Esophagus muscularis mucosa (tissue), 4 donors: ENCODE measurements around the gene DEFB132. TPM values are rescaled to one million over a fixed set of nuclear protein-coding genes. Genes with fewer than 3 reads are reported as not detected.

ENCODE experiments used
- DNase-seq: peaks from one replicate; pipeline ENCODE4 v3.0.0-alpha.2; 2017; ENCODE audit errors: extremely low spot score
- H3K27ac ChIP-seq, 4 donors: fragments of 200-600 bp; sonication (generic); replicated peaks in 1 of 4; 1 replicate in 3 of 4; 2 replicates in 1 of 4; pipeline ENCODE4 v1.5.1; 2016 to 2019; ENCODE audit warnings: mild to moderate bottlenecking in 1 of 4
- H3K27me3 ChIP-seq, 4 donors: fragments of 200-600 bp; sonication (generic); one replicate each; pipeline versions ENCODE4 v1.5.1 to v1.6.0; 2016 to 2019
- H3K36me3 ChIP-seq, 4 donors: fragments of 200-600 bp; sonication (generic); one replicate each; pipeline ENCODE4 v1.5.1; 2016 to 2019
- H3K4me1 ChIP-seq, 4 donors: fragments of 200-600 bp; sonication (generic); one replicate each; pipeline ENCODE4 v1.5.1; 2016 to 2019
- H3K4me3 ChIP-seq, 4 donors: fragments of 200-600 bp; sonication (generic); 1 replicate in 2 of 4; 2 replicates in 2 of 4; pipeline ENCODE4 v1.5.1; 2016 to 2019; ENCODE audit warnings: mild to moderate bottlenecking in 4 of 4, moderate library complexity in 1 of 4
- H3K9me3 ChIP-seq, 4 donors: fragments of 200-600 bp; sonication (generic); 1 replicate in 3 of 4; 2 replicates in 1 of 4; pipeline ENCODE4 v1.5.1; 2016 to 2019
- EP300 ChIP-seq: sonication (generic); formaldehyde crosslinking; IDR thresholded peaks from one replicate; pipeline ENCODE4 v1.6.1; 2017; ENCODE audit warnings: antibody characterized with exemption
- POLR2A ChIP-seq: fragments of 450-650 bp; IDR thresholded peaks from one replicate; pipeline ENCODE4 v1.6.1; 2017; ENCODE audit warnings: antibody characterized with exemption, moderate library complexity, mild to moderate bottlenecking, low read depth
- POLR2AphosphoS5 ChIP-seq, 2 donors: sonication (generic); formaldehyde crosslinking; IDR thresholded peaks; one replicate each; pipeline ENCODE4 v1.6.1; 2017; ENCODE audit warnings: antibody characterized with exemption in 2 of 2
- WGBS: methylation state at CpG from one replicate; pipeline ENCODE4 v1.1.5; 2018; 5-methylcytosine and 5-hydroxymethylcytosine counted together
- intact Hi-C: fragments of 100-400 bp; cut with DNase I; formaldehyde crosslinking; loops from one replicate; pipeline ENCODE4 v1.15.1; 2023
- total RNA-seq, 4 donors: library from RNA; depleted of rRNA; stranded (reverse); fragments of >200 nt; gene quantifications; one replicate each; pipeline versions ENCODE4 v1.1.0 to v1.2.1, GENCODE V29; 2016
- TF ChIP-seq, protein P1 (sequence below), 3 experiments: fragments of 200-600 bp in 2 of 3; fragments of 450-650 bp in 1 of 3; sonication (generic) in 2 of 3; IDR thresholded peaks; one replicate each; pipeline ENCODE4 v1.5.1; 2017 to 2019; ENCODE audit warnings: antibody characterized with exemption in 3 of 3, mild to moderate bottlenecking in 2 of 3, moderate library complexity in 1 of 3

Gene DEFB132
- total RNA-seq, 4 donors from 2014 or later = not detected

DNA sequence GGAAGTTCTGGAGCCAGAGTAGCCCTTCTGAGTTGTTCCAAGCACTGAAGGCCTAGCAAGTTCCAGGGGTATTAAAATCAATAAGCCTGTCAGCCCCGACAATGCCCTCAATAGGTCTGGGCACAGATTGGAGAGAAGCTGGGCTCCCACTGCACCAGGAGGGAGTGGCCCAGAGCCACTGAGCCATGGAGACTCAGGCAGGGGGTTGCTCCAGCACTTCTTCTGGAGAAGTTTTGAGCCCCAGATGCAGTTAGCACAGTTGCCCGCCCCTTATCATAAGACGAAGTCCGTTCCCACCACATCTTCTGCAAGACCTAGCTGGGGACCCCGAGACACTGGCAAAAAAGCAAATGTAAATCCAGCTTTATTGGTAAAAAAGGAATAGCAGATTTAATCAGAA is 13.0 kb downstream of the DEFB132 start:
- Histone ChIP-seq H3K36me3 (peaks cover under 1 to 8% (median 4%) of the 10 kb centered on the region in 4 donors), H3K27ac (no peak overlapping the region), H3K4me3 (no peak overlapping the region), H3K9me3 (no peaks in the 10 kb centered on the region), H3K4me1 (peaks cover 4 to 14% (median 12%) of the 10 kb centered on the region in 4 donors), H3K27me3 (no peaks in the 10 kb centered on the region)
- intact Hi-C loops = no loop called here
- no peak for DNase-seq
- TF ChIP-seq, protein P1, sequence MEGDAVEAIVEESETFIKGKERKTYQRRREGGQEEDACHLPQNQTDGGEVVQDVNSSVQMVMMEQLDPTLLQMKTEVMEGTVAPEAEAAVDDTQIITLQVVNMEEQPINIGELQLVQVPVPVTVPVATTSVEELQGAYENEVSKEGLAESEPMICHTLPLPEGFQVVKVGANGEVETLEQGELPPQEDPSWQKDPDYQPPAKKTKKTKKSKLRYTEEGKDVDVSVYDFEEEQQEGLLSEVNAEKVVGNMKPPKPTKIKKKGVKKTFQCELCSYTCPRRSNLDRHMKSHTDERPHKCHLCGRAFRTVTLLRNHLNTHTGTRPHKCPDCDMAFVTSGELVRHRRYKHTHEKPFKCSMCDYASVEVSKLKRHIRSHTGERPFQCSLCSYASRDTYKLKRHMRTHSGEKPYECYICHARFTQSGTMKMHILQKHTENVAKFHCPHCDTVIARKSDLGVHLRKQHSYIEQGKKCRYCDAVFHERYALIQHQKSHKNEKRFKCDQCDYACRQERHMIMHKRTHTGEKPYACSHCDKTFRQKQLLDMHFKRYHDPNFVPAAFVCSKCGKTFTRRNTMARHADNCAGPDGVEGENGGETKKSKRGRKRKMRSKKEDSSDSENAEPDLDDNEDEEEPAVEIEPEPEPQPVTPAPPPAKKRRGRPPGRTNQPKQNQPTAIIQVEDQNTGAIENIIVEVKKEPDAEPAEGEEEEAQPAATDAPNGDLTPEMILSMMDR (IDR thresholded peaks at IDR 0.05) = no peak
- TF ChIP-seq POLR2AphosphoS5 (IDR thresholded peaks at IDR 0.05) (no peak), POLR2A (no peak), EP300 (no peak)
- WGBS = 100% methylated on average over 5 of the region's 5 CpGs

DNA sequence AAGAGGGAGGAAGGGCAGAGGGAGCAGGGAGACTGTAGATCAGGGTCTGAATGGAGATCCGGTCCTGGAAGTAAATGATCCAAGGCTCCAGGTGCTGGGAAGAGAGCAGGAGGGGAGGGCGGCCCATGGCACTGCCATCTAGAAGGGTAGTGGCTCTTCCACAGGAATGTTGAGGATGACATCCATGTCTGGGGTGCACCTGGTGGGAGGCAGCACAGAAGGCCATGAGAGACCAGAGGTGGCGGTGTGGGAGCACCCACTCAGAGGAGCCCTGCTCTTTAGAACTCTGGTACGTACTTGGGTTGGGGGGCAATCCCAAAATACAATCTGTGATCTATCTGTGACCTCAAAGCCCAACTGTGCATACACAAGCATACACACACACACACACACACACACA is 13.5 kb downstream of the DEFB132 start:
- TF ChIP-seq POLR2A (no peak), POLR2AphosphoS5 (IDR thresholded peaks at IDR 0.05) (no peak), EP300 (no peak)
- TF ChIP-seq, protein P1 (IDR thresholded peaks at IDR 0.05) = no peak
- no peak for DNase-seq
- Histone ChIP-seq H3K27ac (no peak overlapping the region), H3K9me3 (no peaks in the 10 kb centered on the region), H3K27me3 (no peaks in the 10 kb centered on the region), H3K4me3 (no peak overlapping the region), H3K4me1 (peaks cover 4 to 13% (median 12%) of the 10 kb centered on the region in 4 donors), H3K36me3 (peaks cover 6 to 13% (median 10%) of the 10 kb centered on the region in 4 donors)
- WGBS = 96% methylated on average over 4 of the region's 4 CpGs
- intact Hi-C loops = no loop called here

DNA sequence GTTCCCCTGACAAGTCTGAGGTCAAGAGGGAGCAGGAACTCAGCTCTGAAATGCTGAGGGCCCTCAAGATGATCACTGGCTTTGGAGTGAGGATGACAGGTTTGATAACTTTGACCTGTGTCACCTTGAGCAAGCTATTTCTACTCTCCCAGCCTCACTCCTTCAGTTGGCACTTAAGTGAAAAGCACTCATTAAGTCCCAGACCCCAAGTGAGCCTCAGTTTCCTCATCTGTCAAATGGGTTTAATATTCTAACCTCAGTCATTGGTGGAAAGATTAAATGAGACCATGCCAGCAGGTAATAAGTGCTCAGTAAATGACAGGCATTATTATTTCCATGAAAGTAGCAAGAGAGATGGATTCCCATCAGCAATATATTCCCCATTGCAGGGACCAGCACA is 14.0 kb downstream of the DEFB132 start:
- no peak for TF ChIP-seq EP300
- TF ChIP-seq, protein P1 (IDR thresholded peaks at IDR 0.05) = no peak
- no peak for TF ChIP-seq POLR2AphosphoS5 (IDR thresholded peaks at IDR 0.05)
- no peak for TF ChIP-seq POLR2A
- Histone ChIP-seq H3K4me3 (no peak overlapping the region), H3K27ac (no peak overlapping the region), H3K27me3 (no peaks in the 10 kb centered on the region), H3K36me3 (peaks cover 8 to 18% (median 14%) of the 10 kb centered on the region in 4 donors), H3K4me1 (peaks cover under 1 to 8% (median 8%) of the 10 kb centered on the region in 4 donors), H3K9me3 (no peaks in the 10 kb centered on the region)
- intact Hi-C loops = no loop called here
- DNase-seq = no peak

DNA sequence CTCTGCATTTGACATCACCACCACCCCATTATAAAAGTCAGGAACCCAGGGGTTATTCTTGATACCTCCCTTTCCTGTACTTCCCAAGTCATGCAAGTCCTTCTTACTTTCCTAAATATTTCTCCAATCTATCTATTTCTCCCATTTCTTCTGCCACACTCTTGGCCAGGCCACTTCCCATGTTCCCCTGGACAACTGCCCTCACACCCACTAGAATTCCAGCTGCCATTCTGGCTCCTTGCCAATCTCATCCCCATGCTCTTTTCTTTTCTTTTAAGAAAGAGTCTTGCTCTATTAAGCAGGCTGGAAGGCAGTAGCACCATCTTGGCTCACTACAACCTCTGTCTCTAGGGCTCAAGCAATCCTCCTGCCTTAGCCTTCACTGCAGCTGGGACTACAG is 15.2 kb downstream of the DEFB132 start:
- Histone ChIP-seq H3K27ac (no peak overlapping the region), H3K27me3 (no peaks in the 10 kb centered on the region), H3K4me1 (no peaks in the 10 kb centered on the region), H3K4me3 (no peak overlapping the region), H3K9me3 (no peaks in the 10 kb centered on the region), H3K36me3 (peaks cover 8 to 30% (median 25%) of the 10 kb centered on the region in 4 donors)
- intact Hi-C loops = no loop called here
- TF ChIP-seq EP300 = no peak
- TF ChIP-seq POLR2AphosphoS5 (IDR thresholded peaks at IDR 0.05) = no peak
- TF ChIP-seq, protein P1 (IDR thresholded peaks at IDR 0.05) = no peak
- no peak for TF ChIP-seq POLR2A
- DNase-seq = no peak

DNA sequence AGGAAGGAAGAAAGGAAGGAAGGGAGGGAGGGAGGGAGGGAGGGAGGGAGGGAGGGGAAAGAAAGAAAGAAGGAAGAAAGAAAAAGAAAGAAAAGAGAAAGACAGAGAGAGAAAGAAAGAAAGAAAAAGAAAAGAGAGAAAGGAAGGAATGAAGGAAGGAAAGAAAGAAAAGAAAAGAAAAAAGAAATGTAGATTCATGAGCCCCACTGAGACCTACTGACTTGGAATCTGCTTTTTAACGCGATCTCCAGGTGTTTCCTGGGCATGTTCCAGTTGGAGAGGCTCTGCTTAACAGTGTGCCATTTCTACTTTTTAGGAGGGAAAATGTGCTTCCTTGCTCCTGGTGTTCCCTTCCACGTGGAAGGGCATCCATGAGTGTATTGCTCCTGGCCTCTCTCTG is 16.4 kb downstream of the DEFB132 start:
- TF ChIP-seq POLR2AphosphoS5 (IDR thresholded peaks at IDR 0.05) (no peak), EP300 (no peak), POLR2A (no peak)
- TF ChIP-seq, protein P1 (IDR thresholded peaks at IDR 0.05) = no peak
- Histone ChIP-seq H3K9me3 (no peaks in the 10 kb centered on the region), H3K36me3 (peaks cover 8 to 40% (median 34%) of the 10 kb centered on the region in 4 donors), H3K27ac (no peak overlapping the region), H3K4me1 (no peaks in the 10 kb centered on the region), H3K4me3 (no peak overlapping the region), H3K27me3 (no peaks in the 10 kb centered on the region)
- DNase-seq = no peak
- 80% methylated on average over 3 of the region's 3 CpGs for WGBS
- intact Hi-C loops = no loop called here
